GM23338 (cell line): ENCODE measurements around the gene STIL. TPM values are rescaled to one million over a fixed set of nuclear protein-coding genes. Genes with fewer than 3 reads are reported as not detected.

Experiments used
- ATAC-seq: fragments of 200-7000 bp; cut with Tn5 transposase; 3 replicates; pipeline ENCODE4 v1.9.1; 2020
- DNase-seq: peaks from one replicate; pipeline ENCODE4 v3.0.0-alpha.2; 2015; ENCODE audit warnings: low spot score
- H2AFZ ChIP-seq: fragments of 200-600 bp; sonication (generic); 2 replicates; pipeline ENCODE4 v1.8.0; 2016; ENCODE audit warnings: antibody characterized with exemption, mild to moderate bottlenecking, moderate library complexity
- H3F3A ChIP-seq: fragments of 200-600 bp; sonication (generic); replicated peaks from 2 replicates; pipeline ENCODE4 v1.8.0; 2017; ENCODE audit warnings: antibody characterized with exemption, mixed run types, low read depth
- H3K27ac ChIP-seq: fragments of 200-600 bp; sonication (generic); 2 replicates; pipeline ENCODE4 v1.6.1; 2016; ENCODE audit warnings: low read depth
- H3K27me3 ChIP-seq: fragments of 200-600 bp; sonication (generic); 2 replicates; pipeline ENCODE4 v1.8.0; 2016; ENCODE audit warnings: mild to moderate bottlenecking, mixed run types, moderate library complexity; ENCODE audit not compliant: insufficient read depth
- H3K36me3 ChIP-seq: fragments of 200-600 bp; sonication (generic); 2 replicates; pipeline ENCODE4 v1.8.0; 2016; ENCODE audit warnings: mild to moderate bottlenecking; ENCODE audit not compliant: insufficient read depth
- H3K4me1 ChIP-seq: fragments of 200-600 bp; sonication (generic); 2 replicates; pipeline ENCODE4 v1.8.0; 2016; ENCODE audit warnings: mild to moderate bottlenecking, moderate library complexity; ENCODE audit not compliant: insufficient read depth
- H3K4me2 ChIP-seq: fragments of 200-600 bp; sonication (generic); 2 replicates; pipeline ENCODE4 v1.7.1; 2017; ENCODE audit warnings: mixed run types
- H3K4me3 ChIP-seq: fragments of 200-600 bp; sonication (generic); 2 replicates; pipeline ENCODE4 v1.6.1; 2016; ENCODE audit warnings: mixed run types
- H3K79me2 ChIP-seq: fragments of 200-600 bp; sonication (generic); replicated peaks from 2 replicates; pipeline ENCODE4 v1.8.0; 2017; ENCODE audit warnings: mild to moderate bottlenecking; ENCODE audit not compliant: insufficient read depth
- H3K9me2 ChIP-seq: fragments of 200-600 bp; sonication (generic); 2 replicates; pipeline ENCODE4 v1.8.0; 2017; ENCODE audit not compliant: insufficient read depth
- H4K20me1 ChIP-seq: fragments of 200-600 bp; sonication (generic); replicated peaks from 2 replicates; pipeline ENCODE4 v1.8.0; 2017; ENCODE audit warnings: mild to moderate bottlenecking; ENCODE audit not compliant: insufficient read depth
- H3K27ac Mint-ChIP-seq: 2 replicates; pipeline ENCODE4 v1.8.0; 2020; ENCODE audit warnings: inconsistent platforms, mild to moderate bottlenecking, moderate library complexity, mixed read lengths
- H3K27me3 Mint-ChIP-seq: 3 replicates; pipeline ENCODE4 v1.8.0; 2022; ENCODE audit warnings: low read depth, mild to moderate bottlenecking, moderate library complexity, mixed read lengths, inconsistent platforms; ENCODE audit not compliant: insufficient read depth, poor library complexity
- H3K36me3 Mint-ChIP-seq: 3 replicates; pipeline ENCODE4 v1.8.0; 2021; ENCODE audit warnings: low read depth, mild to moderate bottlenecking, inconsistent platforms, moderate library complexity, mixed read lengths
- H3K4me1 Mint-ChIP-seq: 3 replicates; pipeline ENCODE4 v1.8.0; 2020; ENCODE audit warnings: mild to moderate bottlenecking, inconsistent platforms, mixed read lengths
- H3K4me3 Mint-ChIP-seq: 3 replicates; pipeline ENCODE4 v1.8.0; 2021; ENCODE audit warnings: moderate library complexity, mild to moderate bottlenecking, inconsistent platforms, mixed read lengths
- H3K9me3 Mint-ChIP-seq: 3 replicates; pipeline ENCODE4 v1.8.0; 2020; ENCODE audit warnings: moderate library complexity, mild to moderate bottlenecking, inconsistent platforms, mixed read lengths
- CREB1 ChIP-seq: fragments of 250-450 bp; sonication (Bioruptor Pico); IDR thresholded peaks from 2 replicates; pipeline ENCODE4 v1.5.0; 2020; ENCODE audit warnings: low read depth, mild to moderate bottlenecking, moderate library complexity
- EZH2 ChIP-seq: fragments of 200-600 bp; sonication (generic); IDR thresholded peaks from one replicate; pipeline ENCODE4 v1.8.0; 2017; ENCODE audit warnings: antibody characterized with exemption, mild to moderate bottlenecking, low read depth; ENCODE audit not compliant: unreplicated experiment
- EZH2phosphoT487 ChIP-seq: fragments of 200-600 bp; sonication (generic); IDR thresholded peaks from one replicate; pipeline ENCODE4 v1.8.1; 2018; ENCODE audit warnings: antibody characterized with exemption; ENCODE audit not compliant: unreplicated experiment
- JUNB ChIP-seq: IDR thresholded peaks from one replicate; pipeline ENCODE4 v1.6.1; 2016; ENCODE audit warnings: antibody characterized with exemption; ENCODE audit not compliant: unreplicated experiment
- NANOG ChIP-seq: IDR thresholded peaks from 2 replicates; pipeline ENCODE4 v1.6.1; 2016; ENCODE audit warnings: antibody characterized with exemption, borderline replicate concordance
- POLR2AphosphoS5 ChIP-seq: IDR thresholded peaks from 2 replicates; pipeline ENCODE4 v1.6.1; 2016; ENCODE audit warnings: antibody characterized with exemption, low read depth
- STAT1 ChIP-seq: IDR thresholded peaks from one replicate; pipeline ENCODE4 v1.6.1; 2016; ENCODE audit warnings: antibody characterized with exemption; ENCODE audit not compliant: unreplicated experiment
- ZNF114 ChIP-seq: fragments of 250-450 bp; sonication (Bioruptor Pico); IDR thresholded peaks from 2 replicates; pipeline ENCODE4 v1.5.0; 2020; ENCODE audit warnings: mild to moderate bottlenecking, moderate library complexity
- ZNF331 ChIP-seq: fragments of 250-450 bp; sonication (Bioruptor Pico); IDR thresholded peaks from 2 replicates; pipeline ENCODE4 v1.5.0; 2020; ENCODE audit warnings: low read depth, mild to moderate bottlenecking, moderate library complexity
- polyA plus RNA-seq: library from polyadenylated mRNA; unstranded; fragments of >200 nt; fragmentation: Nextera tagmentation; extraction: Ambion mirVana; gene quantifications from 2 replicates; pipeline ENCODE4 v1.2.1, GENCODE V29; 2016
- total RNA-seq: library from RNA; depleted of rRNA; stranded (reverse); fragments of >200 nt; shearing (Covaris generic); gene quantifications from 2 replicates; pipeline ENCODE4 v1.2.3, GENCODE V29; 2014
- TF ChIP-seq, protein P1 (sequence below), 2 experiments: fragments of 200-600 bp in 1 of 2; sonication (generic) in 1 of 2; conservative IDR thresholded peaks; 2 replicates each; pipeline versions ENCODE4 v1.5.1 to v1.6.1; 2016 to 2017; ENCODE audit warnings: antibody characterized with exemption in 2 of 2, low read depth in 2 of 2, mild to moderate bottlenecking in 2 of 2, moderate library complexity in 1 of 2
- TF ChIP-seq, protein P2 (sequence below): IDR thresholded peaks from 2 replicates; pipeline ENCODE4 v1.6.1; 2016; ENCODE audit warnings: antibody characterized with exemption
- TF ChIP-seq, protein P3 (sequence below): fragments of 250-450 bp; sonication (Bioruptor Pico); IDR thresholded peaks from 2 replicates; pipeline ENCODE4 v1.5.0; 2020; ENCODE audit warnings: mild to moderate bottlenecking, moderate library complexity

Gene STIL
- total and polyA plus RNA-seq, 2 experiments from 2014 or later, result 15.6 to 38.2 TPM

DNA sequence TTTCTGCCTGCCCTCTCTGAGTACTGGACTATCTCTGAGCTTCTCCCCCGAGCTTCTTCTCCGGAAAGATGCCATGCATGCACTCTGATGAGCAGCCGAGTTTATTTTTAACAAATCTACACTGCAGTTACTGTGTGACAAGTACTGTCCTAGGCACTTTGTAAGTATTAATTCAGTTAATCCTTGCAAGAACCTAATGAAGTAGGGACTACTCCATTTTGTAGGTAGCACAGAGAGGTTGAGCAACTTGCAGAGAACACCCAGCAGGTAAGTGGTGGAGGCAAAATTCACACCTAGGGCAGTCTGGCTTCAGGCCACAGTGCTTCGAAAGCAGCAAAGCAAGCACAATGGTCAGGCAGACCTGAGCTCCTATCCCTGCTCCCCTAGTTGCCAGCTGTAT is 78.1 kb downstream of the STIL start:
- H3K4me2 ChIP-seq, result peak overlapping the region; percentile 73
- no peak overlapping the region for H3K27ac ChIP-seq
- H3K9me2 ChIP-seq, result no peaks in the 10 kb centered on the region
- Mint-ChIP-seq H3K27me3 (peaks cover 61% of the 10 kb centered on the region), H3K36me3 (no peaks in the 10 kb centered on the region), H3K4me3 (no peak overlapping the region; the same call in 2 of the 3 replicates), H3K9me3 (no peaks in the 10 kb centered on the region), H3K27ac (no peak overlapping the region), H3K4me1 (peaks cover 28% of the 10 kb centered on the region)
- TF ChIP-seq EZH2 (peak; percentile 3), POLR2AphosphoS5 (no peak)
- no peaks in the 10 kb centered on the region for H3K79me2 ChIP-seq
- no peak for DNase-seq
- H3F3A ChIP-seq, result peaks cover 7% of the 10 kb centered on the region; the same call in 1 of the 2 replicates
- H3K4me3 ChIP-seq, result peak overlapping the region; percentile 40; the same call in 1 of the 2 replicates
- no peaks in the 10 kb centered on the region for H3K36me3 ChIP-seq
- H4K20me1 ChIP-seq, result peaks cover 17% of the 10 kb centered on the region; the same call in 1 of the 2 replicates
- peaks cover 29% of the 10 kb centered on the region for H3K4me1 ChIP-seq
- H2AFZ ChIP-seq, result no peak overlapping the region
- ATAC-seq, result no peak
- peaks cover 88% of the 10 kb centered on the region for H3K27me3 ChIP-seq

DNA sequence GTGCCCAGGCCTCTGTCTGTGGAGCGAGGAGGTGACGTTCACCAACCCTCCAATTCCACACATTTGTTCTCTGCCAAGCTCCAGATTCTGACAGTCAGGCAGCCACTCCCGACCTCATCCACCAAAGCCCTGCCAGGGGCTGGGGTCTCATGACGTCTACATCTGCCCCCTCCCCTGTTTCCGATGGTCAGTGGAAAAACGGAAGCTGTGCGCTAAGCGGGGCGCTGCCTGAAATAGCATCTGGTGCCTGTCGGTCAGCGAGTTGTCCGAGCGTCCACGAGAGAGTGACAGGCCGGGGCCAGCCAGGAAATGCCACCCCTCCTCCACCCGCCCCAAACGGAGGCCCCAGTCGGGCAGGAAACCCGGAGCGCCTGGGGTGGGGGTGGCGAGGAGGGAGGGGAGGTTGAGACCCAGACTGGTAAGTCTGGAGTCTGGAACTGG is 78.7 kb downstream of the STIL start:
- Mint-ChIP-seq H3K27me3 (peaks cover 67% of the 10 kb centered on the region), H3K9me3 (no peaks in the 10 kb centered on the region), H3K4me1 (peaks cover 31% of the 10 kb centered on the region), H3K27ac (no peak overlapping the region), H3K36me3 (no peaks in the 10 kb centered on the region), H3K4me3 (peak overlapping the region; percentile 43; the same call in 2 of the 3 replicates)
- no peaks in the 10 kb centered on the region for H3K79me2 ChIP-seq
- no peak overlapping the region for H3K27ac ChIP-seq
- no peak for ATAC-seq
- no peaks in the 10 kb centered on the region for H3K36me3 ChIP-seq
- H3K4me2 ChIP-seq, result peak overlapping the region; percentile 73
- H3K27me3 ChIP-seq, result peaks cover 93% of the 10 kb centered on the region
- H4K20me1 ChIP-seq, result peaks cover 17% of the 10 kb centered on the region; the same call in 1 of the 2 replicates
- H3K4me1 ChIP-seq, result peaks cover 33% of the 10 kb centered on the region
- DNase-seq, result peak; percentile 15
- H3K9me2 ChIP-seq, result no peaks in the 10 kb centered on the region
- H2AFZ ChIP-seq, result no peak overlapping the region
- peaks cover 8% of the 10 kb centered on the region; the same call in 1 of the 2 replicates for H3F3A ChIP-seq
- H3K4me3 ChIP-seq, result peak overlapping the region; percentile 40; the same call in 1 of the 2 replicates
- TF ChIP-seq, protein P1, sequence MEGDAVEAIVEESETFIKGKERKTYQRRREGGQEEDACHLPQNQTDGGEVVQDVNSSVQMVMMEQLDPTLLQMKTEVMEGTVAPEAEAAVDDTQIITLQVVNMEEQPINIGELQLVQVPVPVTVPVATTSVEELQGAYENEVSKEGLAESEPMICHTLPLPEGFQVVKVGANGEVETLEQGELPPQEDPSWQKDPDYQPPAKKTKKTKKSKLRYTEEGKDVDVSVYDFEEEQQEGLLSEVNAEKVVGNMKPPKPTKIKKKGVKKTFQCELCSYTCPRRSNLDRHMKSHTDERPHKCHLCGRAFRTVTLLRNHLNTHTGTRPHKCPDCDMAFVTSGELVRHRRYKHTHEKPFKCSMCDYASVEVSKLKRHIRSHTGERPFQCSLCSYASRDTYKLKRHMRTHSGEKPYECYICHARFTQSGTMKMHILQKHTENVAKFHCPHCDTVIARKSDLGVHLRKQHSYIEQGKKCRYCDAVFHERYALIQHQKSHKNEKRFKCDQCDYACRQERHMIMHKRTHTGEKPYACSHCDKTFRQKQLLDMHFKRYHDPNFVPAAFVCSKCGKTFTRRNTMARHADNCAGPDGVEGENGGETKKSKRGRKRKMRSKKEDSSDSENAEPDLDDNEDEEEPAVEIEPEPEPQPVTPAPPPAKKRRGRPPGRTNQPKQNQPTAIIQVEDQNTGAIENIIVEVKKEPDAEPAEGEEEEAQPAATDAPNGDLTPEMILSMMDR (conservative IDR thresholded peaks at IDR 0.05; ENCODE audit: low read depth in 2 of 2), result no peak
- TF ChIP-seq STAT1, result no peak
- peak; percentile 41 for TF ChIP-seq EZH2phosphoT487
- no peak for TF ChIP-seq JUNB
- 0 out of 2 replicates have a peak, but pooled peaks have one; percentile 7 for TF ChIP-seq CREB1 (CRISPR knock-in tag)
- TF ChIP-seq, protein P2, sequence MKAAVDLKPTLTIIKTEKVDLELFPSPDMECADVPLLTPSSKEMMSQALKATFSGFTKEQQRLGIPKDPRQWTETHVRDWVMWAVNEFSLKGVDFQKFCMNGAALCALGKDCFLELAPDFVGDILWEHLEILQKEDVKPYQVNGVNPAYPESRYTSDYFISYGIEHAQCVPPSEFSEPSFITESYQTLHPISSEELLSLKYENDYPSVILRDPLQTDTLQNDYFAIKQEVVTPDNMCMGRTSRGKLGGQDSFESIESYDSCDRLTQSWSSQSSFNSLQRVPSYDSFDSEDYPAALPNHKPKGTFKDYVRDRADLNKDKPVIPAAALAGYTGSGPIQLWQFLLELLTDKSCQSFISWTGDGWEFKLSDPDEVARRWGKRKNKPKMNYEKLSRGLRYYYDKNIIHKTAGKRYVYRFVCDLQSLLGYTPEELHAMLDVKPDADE, result 0 out of 2 replicates have a peak, but pooled peaks have one; percentile 21
- TF ChIP-seq EZH2, result peak; percentile 71
- TF ChIP-seq ZNF114 (CRISPR knock-in tag), result no peak
- no peak for TF ChIP-seq ZNF331 (CRISPR knock-in tag)
- TF ChIP-seq, protein P3, sequence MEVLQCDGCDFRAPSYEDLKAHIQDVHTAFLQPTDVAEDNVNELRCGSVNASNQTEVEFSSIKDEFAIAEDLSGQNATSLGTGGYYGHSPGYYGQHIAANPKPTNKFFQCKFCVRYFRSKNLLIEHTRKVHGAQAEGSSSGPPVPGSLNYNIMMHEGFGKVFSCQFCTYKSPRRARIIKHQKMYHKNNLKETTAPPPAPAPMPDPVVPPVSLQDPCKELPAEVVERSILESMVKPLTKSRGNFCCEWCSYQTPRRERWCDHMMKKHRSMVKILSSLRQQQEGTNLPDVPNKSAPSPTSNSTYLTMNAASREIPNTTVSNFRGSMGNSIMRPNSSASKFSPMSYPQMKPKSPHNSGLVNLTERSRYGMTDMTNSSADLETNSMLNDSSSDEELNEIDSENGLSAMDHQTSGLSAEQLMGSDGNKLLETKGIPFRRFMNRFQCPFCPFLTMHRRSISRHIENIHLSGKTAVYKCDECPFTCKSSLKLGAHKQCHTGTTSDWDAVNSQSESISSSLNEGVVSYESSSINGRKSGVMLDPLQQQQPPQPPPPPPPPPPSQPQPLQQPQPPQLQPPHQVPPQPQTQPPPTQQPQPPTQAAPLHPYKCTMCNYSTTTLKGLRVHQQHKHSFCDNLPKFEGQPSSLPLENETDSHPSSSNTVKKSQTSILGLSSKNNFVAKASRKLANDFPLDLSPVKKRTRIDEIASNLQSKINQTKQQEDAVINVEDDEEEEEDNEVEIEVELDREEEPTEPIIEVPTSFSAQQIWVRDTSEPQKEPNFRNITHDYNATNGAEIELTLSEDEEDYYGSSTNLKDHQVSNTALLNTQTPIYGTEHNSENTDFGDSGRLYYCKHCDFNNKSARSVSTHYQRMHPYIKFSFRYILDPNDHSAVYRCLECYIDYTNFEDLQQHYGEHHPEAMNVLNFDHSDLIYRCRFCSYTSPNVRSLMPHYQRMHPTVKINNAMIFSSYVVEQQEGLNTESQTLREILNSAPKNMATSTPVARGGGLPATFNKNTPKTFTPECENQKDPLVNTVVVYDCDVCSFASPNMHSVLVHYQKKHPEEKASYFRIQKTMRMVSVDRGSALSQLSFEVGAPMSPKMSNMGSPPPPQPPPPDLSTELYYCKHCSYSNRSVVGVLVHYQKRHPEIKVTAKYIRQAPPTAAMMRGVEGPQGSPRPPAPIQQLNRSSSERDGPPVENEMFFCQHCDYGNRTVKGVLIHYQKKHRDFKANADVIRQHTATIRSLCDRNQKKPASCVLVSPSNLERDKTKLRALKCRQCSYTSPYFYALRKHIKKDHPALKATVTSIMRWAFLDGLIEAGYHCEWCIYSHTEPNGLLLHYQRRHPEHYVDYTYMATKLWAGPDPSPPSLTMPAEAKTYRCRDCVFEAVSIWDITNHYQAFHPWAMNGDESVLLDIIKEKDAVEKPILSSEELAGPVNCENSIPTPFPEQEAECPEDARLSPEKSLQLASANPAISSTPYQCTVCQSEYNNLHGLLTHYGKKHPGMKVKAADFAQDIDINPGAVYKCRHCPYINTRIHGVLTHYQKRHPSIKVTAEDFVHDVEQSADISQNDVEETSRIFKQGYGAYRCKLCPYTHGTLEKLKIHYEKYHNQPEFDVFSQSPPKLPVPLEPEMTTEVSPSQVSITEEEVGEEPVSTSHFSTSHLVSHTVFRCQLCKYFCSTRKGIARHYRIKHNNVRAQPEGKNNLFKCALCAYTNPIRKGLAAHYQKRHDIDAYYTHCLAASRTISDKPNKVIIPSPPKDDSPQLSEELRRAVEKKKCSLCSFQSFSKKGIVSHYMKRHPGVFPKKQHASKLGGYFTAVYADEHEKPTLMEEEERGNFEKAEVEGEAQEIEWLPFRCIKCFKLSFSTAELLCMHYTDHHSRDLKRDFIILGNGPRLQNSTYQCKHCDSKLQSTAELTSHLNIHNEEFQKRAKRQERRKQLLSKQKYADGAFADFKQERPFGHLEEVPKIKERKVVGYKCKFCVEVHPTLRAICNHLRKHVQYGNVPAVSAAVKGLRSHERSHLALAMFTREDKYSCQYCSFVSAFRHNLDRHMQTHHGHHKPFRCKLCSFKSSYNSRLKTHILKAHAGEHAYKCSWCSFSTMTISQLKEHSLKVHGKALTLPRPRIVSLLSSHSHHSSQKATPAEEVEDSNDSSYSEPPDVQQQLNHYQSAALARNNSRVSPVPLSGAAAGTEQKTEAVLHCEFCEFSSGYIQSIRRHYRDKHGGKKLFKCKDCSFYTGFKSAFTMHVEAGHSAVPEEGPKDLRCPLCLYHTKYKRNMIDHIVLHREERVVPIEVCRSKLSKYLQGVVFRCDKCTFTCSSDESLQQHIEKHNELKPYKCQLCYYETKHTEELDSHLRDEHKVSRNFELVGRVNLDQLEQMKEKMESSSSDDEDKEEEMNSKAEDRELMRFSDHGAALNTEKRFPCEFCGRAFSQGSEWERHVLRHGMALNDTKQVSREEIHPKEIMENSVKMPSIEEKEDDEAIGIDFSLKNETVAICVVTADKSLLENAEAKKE (CRISPR knock-in tag), result no peak
- no peak for TF ChIP-seq POLR2AphosphoS5
- TF ChIP-seq NANOG, result no peak
